HepG2 (cell line): ENCODE measurements around the gene LIMA1. TPM values are rescaled to one million over a fixed set of nuclear protein-coding genes. Genes with fewer than 3 reads are reported as not detected.

Source experiments
- ATAC-seq: fragments of 200-7000 bp; cut with Tn5 transposase; 3 replicates; pipeline ENCODE4 v1.9.1; 2020; ENCODE audit warnings: mild to moderate bottlenecking, moderate library complexity
- BruUV-seq: library from RNA; stranded (reverse); fragments of 400-500 nt; replicated peaks from 2 replicates; lab custom pipeline; 2021; lab: Mats Ljungman, UMichigan
- CTCF ChIA-PET: fragments of 300-600 bp; formaldehyde crosslinking; extraction: SDS; loops from one replicate; lab custom pipeline; 2021; ENCODE audit warnings: low total read pairs, inconsistent platforms, low intra/inter-chr PET ratio; lab: Yijun Ruan, JAX
- POLR2A ChIA-PET: fragments of 350-600 bp; sonication (Branson Sonifier 250); formaldehyde crosslinking; loops from one replicate; lab custom pipeline; 2020; ENCODE audit warnings: antibody characterized with exemption, inconsistent platforms; lab: Yijun Ruan, JAX
- DNase-seq: peaks from one replicate; pipeline ENCODE4 v3.0.0-alpha.2; 2015; ENCODE audit warnings: low spot score
- FAIRE-seq: peaks from 3 replicates; lab custom pipeline; 2011; peaks lifted over from hg19 to GRCh38; lab: Jason Lieb, UNC
- H2AFZ ChIP-seq: one replicate; pipeline ENCODE4 v1.6.1; 2011; ENCODE audit warnings: low read length, inconsistent platforms
- H3K27ac ChIP-seq: fragments of 300-600 bp; 3 replicates; pipeline ENCODE4 v1.8.0; 2011; ENCODE audit warnings: mixed run types, mild to moderate bottlenecking, mixed read lengths, low read length, inconsistent platforms; ENCODE audit not compliant: insufficient read depth; ENCODE audit errors: extremely low read length
- H3K27me3 ChIP-seq, 2 experiments: fragments of 200-600 bp in 1 of 2; 2 replicates in 1 of 2; 3 replicates in 1 of 2; pipeline versions ENCODE4 v1.6.0 to v1.8.0; 2011; ENCODE audit warnings: low read length in 2 of 2, mild to moderate bottlenecking in 2 of 2, moderate library complexity in 2 of 2, inconsistent platforms in 1 of 2; ENCODE audit not compliant: insufficient read depth in 2 of 2, control insufficient read depth in 1 of 2
- H3K36me3 ChIP-seq, 2 experiments: fragments of 200-600 bp in 1 of 2; replicated peaks in 1 of 2; 2 replicates in 1 of 2; 3 replicates in 1 of 2; pipeline versions ENCODE4 v1.5.1 to v1.8.0; 2011; ENCODE audit warnings: low read length in 2 of 2, inconsistent platforms in 1 of 2; ENCODE audit not compliant: insufficient read depth in 2 of 2, control insufficient read depth in 1 of 2
- H3K4me1 ChIP-seq: 2 replicates; pipeline ENCODE4 v1.5.1; 2012; ENCODE audit warnings: low read length, inconsistent platforms; ENCODE audit not compliant: insufficient read depth
- H3K4me2 ChIP-seq: 2 replicates; pipeline ENCODE4 v1.6.0; 2011; ENCODE audit warnings: low read depth, low read length, inconsistent platforms
- H3K4me3 ChIP-seq, 3 experiments: fragments of 200-600 bp in 1 of 3; sonication (generic), shearing (Covaris generic) in 1 of 3; replicated peaks in 1 of 3; 2 replicates each; pipeline ENCODE4 v1.5.1; 2011 to 2016; ENCODE audit warnings: low read length in 3 of 3, inconsistent platforms in 2 of 3, low read depth in 2 of 3, mild to moderate bottlenecking in 2 of 3, control low read depth in 1 of 3, mixed read lengths in 1 of 3; ENCODE audit not compliant: insufficient read depth in 1 of 3
- H3K79me2 ChIP-seq: one replicate; pipeline ENCODE4 v1.6.1; 2011; ENCODE audit warnings: low read length, inconsistent platforms; ENCODE audit not compliant: insufficient read depth
- H3K9ac ChIP-seq: 2 replicates; pipeline ENCODE4 v1.6.0; 2011; ENCODE audit warnings: mild to moderate bottlenecking, low read depth, low read length, inconsistent platforms; ENCODE audit not compliant: insufficient read depth
- H3K9me3 ChIP-seq: 2 replicates; pipeline ENCODE4 v1.5.1; 2012; ENCODE audit warnings: mild to moderate bottlenecking, low read length
- H4K20me1 ChIP-seq: 2 replicates; pipeline ENCODE4 v1.6.0; 2011; ENCODE audit warnings: inconsistent platforms, mild to moderate bottlenecking, low read length, moderate library complexity; ENCODE audit not compliant: insufficient read depth
- ASH2L ChIP-seq: fragments of 300-600, 200-600 bp; sonication (generic); IDR thresholded peaks from 2 replicates; pipeline ENCODE4 v1.7.0; 2017; ENCODE audit warnings: low read depth, mild to moderate bottlenecking, moderate library complexity, mixed read lengths, low read length; ENCODE audit not compliant: insufficient read length
- NR2F6 ChIP-seq, 2 experiments: IDR thresholded peaks; 2 replicates each; pipeline ENCODE4 v1.6.1; 2016; ENCODE audit warnings: antibody characterized with exemption in 1 of 2, mild to moderate bottlenecking in 1 of 2
- XBP1 ChIP-seq: sonication (generic); formaldehyde crosslinking; IDR thresholded peaks from 2 replicates; pipeline ENCODE4 v1.5.0; 2020; ENCODE audit warnings: missing genetic modification reagents
- ZNF619 ChIP-seq: sonication (generic); formaldehyde crosslinking; IDR thresholded peaks from 2 replicates; pipeline ENCODE4 v1.4.0; 2020; ENCODE audit warnings: mild to moderate bottlenecking, missing genetic modification reagents
- ZNF713 ChIP-seq: sonication (generic); formaldehyde crosslinking; IDR thresholded peaks from 2 replicates; pipeline ENCODE4 v1.4.0; 2020; ENCODE audit warnings: mild to moderate bottlenecking, missing genetic modification reagents
- in situ Hi-C: cut with HindIII; loops from 2 replicates; pipeline ENCODE4 v1.10.0; 2017; ENCODE audit warnings: low pct_unique_long_range_greater_than_20kb; ENCODE audit not compliant: extremely low pct_ligation_motif_present
- intact Hi-C: fragments of 100-400 bp; cut with micrococcal nuclease; formaldehyde crosslinking; loops from one replicate; pipeline ENCODE4 v1.10.0; 2022; ENCODE audit not compliant: unreplicated experiment
- polyA plus RNA-seq, 8 experiments: library from polyadenylated mRNA; depleted of rRNA in 3 of 8; stranded (reverse) in 7 of 8; unstranded in 1 of 8; fragments of >200 nt; fragmentation: Illumina TruSeq in 4 of 8; extraction: Trizol in 4 of 8; gene quantifications; 2 replicates each; pipeline versions ENCODE4 v1.2.1 to v1.2.3, GENCODE V29; 2011 to 2016; ENCODE audit warnings: low read depth in 4 of 8, missing spikeins in 1 of 8, mixed read lengths in 1 of 8; ENCODE audit not compliant: insufficient read depth in 1 of 8
- total RNA-seq, 5 experiments: library from RNA; depleted of rRNA; stranded (reverse); fragments of >200 nt; fragmentation: Illumina TruSeq; extraction: Trizol; gene quantifications; 2 replicates each; pipeline ENCODE4 v1.2.3, GENCODE V29; 2016; ENCODE audit warnings: low read depth in 1 of 5
- TF ChIP-seq, protein P1 (sequence below): sonication (generic); formaldehyde crosslinking; IDR thresholded peaks from 2 replicates; pipeline ENCODE4 v1.5.0; 2020; ENCODE audit warnings: mild to moderate bottlenecking, missing genetic modification reagents
- TF ChIP-seq, protein P2 (sequence below): sonication (generic); formaldehyde crosslinking; IDR thresholded peaks from 2 replicates; pipeline ENCODE4 v1.5.1; 2020; ENCODE audit warnings: mild to moderate bottlenecking, missing genetic modification reagents, moderate library complexity

Gene LIMA1
- total and polyA plus RNA-seq, 2 of the 13 experiments (the other 11 are each of a cell fraction or from before 2014, with no cell fraction given), result 13.0 to 19.8 TPM

DNA sequence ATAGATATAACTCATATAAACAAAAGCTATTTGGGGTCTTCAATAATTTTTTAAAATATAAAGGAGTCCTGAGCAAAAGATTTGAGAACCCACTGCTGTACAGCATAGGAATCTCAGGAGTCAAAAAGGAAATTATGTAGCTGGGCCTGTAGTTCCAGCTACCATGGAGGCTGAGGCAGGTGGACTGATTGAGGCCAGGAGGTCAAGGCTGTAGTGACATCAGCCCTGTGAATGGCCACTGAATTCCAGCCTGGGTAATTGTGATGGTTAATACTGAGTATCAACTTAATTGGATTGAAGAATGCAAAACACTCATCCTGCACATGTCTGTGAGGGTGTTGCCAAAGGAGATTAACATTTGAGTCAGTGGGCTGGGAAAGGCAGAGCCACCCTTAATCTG lies 126.7 kb downstream of the LIMA1 start:
- intact Hi-C loops, result no loop called here
- no TSS peak for BruUV-seq

More for the DNA sequence above, 126.7 kb downstream of the LIMA1 start:
- H3K27me3 ChIP-seq, result no peaks in the 10 kb centered on the region
- in situ Hi-C loops, result no loop called here
- peak; percentile 4 for DNase-seq
- POLR2A ChIA-PET, result interaction anchor here (1.2 kb wide), 1 partner anchor 10 kb away, joined by 10 read pairs; the partner anchor contains the start of gene CERS5
- no peak for TF ChIP-seq XBP1
- peak; percentile 28; the same call in 1 of the 2 replicates for TF ChIP-seq NR2F6 (IDR thresholded peaks at IDR 0.05)
- TF ChIP-seq NR2F6 (CRISPR knock-in tag; IDR thresholded peaks at IDR 0.05), result peak; percentile 64
- TF ChIP-seq ZNF713 (CRISPR knock-in tag), result no peak
- TF ChIP-seq ZNF619, result no peak
- TF ChIP-seq ASH2L, result no peak
- TF ChIP-seq, protein P1, sequence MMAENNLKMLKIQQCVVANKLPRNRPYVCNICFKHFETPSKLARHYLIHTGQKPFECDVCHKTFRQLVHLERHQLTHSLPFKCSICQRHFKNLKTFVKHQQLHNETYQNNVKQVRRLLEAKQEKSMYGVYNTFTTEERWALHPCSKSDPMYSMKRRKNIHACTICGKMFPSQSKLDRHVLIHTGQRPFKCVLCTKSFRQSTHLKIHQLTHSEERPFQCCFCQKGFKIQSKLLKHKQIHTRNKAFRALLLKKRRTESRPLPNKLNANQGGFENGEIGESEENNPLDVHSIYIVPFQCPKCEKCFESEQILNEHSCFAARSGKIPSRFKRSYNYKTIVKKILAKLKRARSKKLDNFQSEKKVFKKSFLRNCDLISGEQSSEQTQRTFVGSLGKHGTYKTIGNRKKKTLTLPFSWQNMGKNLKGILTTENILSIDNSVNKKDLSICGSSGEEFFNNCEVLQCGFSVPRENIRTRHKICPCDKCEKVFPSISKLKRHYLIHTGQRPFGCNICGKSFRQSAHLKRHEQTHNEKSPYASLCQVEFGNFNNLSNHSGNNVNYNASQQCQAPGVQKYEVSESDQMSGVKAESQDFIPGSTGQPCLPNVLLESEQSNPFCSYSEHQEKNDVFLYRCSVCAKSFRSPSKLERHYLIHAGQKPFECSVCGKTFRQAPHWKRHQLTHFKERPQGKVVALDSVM (CRISPR knock-in tag), result 0 out of 2 replicates have a peak, but pooled peaks have one; percentile 21
- TF ChIP-seq, protein P2, sequence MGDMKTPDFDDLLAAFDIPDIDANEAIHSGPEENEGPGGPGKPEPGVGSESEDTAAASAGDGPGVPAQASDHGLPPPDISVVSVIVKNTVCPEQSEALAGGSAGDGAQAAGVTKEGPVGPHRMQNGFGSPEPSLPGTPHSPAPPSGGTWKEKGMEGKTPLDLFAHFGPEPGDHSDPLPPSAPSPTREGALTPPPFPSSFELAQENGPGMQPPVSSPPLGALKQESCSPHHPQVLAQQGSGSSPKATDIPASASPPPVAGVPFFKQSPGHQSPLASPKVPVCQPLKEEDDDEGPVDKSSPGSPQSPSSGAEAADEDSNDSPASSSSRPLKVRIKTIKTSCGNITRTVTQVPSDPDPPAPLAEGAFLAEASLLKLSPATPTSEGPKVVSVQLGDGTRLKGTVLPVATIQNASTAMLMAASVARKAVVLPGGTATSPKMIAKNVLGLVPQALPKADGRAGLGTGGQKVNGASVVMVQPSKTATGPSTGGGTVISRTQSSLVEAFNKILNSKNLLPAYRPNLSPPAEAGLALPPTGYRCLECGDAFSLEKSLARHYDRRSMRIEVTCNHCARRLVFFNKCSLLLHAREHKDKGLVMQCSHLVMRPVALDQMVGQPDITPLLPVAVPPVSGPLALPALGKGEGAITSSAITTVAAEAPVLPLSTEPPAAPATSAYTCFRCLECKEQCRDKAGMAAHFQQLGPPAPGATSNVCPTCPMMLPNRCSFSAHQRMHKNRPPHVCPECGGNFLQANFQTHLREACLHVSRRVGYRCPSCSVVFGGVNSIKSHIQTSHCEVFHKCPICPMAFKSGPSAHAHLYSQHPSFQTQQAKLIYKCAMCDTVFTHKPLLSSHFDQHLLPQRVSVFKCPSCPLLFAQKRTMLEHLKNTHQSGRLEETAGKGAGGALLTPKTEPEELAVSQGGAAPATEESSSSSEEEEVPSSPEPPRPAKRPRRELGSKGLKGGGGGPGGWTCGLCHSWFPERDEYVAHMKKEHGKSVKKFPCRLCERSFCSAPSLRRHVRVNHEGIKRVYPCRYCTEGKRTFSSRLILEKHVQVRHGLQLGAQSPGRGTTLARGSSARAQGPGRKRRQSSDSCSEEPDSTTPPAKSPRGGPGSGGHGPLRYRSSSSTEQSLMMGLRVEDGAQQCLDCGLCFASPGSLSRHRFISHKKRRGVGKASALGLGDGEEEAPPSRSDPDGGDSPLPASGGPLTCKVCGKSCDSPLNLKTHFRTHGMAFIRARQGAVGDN (CRISPR knock-in tag), result no peak
- TF ChIP-seq, all 625 proteins: peak for 2
- Histone ChIP-seq H3K4me3 (no peak overlapping the region), H2AFZ (no peak overlapping the region), H3K36me3 (peaks cover 0 to 1% of the 10 kb centered on the region in 2 experiments; a peak in 1 of 5 replicates), H3K4me2 (no peak overlapping the region), H3K9ac (no peak overlapping the region), H3K79me2 (peaks cover 26% of the 10 kb centered on the region), H3K9me3 (no peaks in the 10 kb centered on the region), H4K20me1 (no peaks in the 10 kb centered on the region; the same call in 1 of the 2 replicates), H3K27ac (no peak overlapping the region), H3K4me1 (0 out of 2 replicates have a peak, but pooled peaks cover 4% of the 10 kb centered on the region)
- FAIRE-seq, result no peak
- no peak for ATAC-seq
- CTCF ChIA-PET, result no interaction called here
